HL-60 (cell line): ENCODE measurements around the gene ABCA1.

Experiments used
- DNase-seq, 2 experiments: peaks; one replicate each; pipeline ENCODE4 v3.0.0-alpha.2; 2010 to 2020; ENCODE audit warnings: low read depth in 1 of 2, low spot score in 1 of 2
- H3K27ac ChIP-seq: fragments of 250-450 bp; sonication (Bioruptor Pico); replicated peaks from 2 replicates; pipeline ENCODE4 v1.5.1; 2020; ENCODE audit warnings: mild to moderate bottlenecking, moderate library complexity
- H3K27me3 ChIP-seq: fragments of 250-450 bp; sonication (Bioruptor Pico); 2 replicates; pipeline ENCODE4 v1.5.1; 2021; ENCODE audit warnings: mild to moderate bottlenecking, moderate library complexity; ENCODE audit not compliant: insufficient read depth, poor library complexity, severe bottlenecking
- H3K4me3 ChIP-seq: replicated peaks from 2 replicates; pipeline ENCODE4 v1.5.1; 2011; ENCODE audit warnings: mild to moderate bottlenecking, control low read depth, low read length; ENCODE audit not compliant: insufficient read depth
- CTCF ChIP-seq: IDR thresholded peaks from one replicate; pipeline ENCODE4 v1.5.1; 2011; ENCODE audit warnings: low read length, control low read depth, inconsistent platforms; ENCODE audit not compliant: insufficient read depth
- GABPA ChIP-seq: IDR thresholded peaks from 2 replicates; pipeline ENCODE4 v1.6.1; 2012; ENCODE audit warnings: low read depth
- POLR2AphosphoS5 ChIP-seq: IDR thresholded peaks from 2 replicates; pipeline ENCODE4 v1.6.1; 2012; ENCODE audit warnings: low read depth
- SPI1 ChIP-seq: IDR thresholded peaks from 2 replicates; pipeline ENCODE4 v1.6.1; 2012; ENCODE audit warnings: low read depth, mild to moderate bottlenecking, borderline replicate concordance
- TF ChIP-seq, protein P1 (sequence below): IDR thresholded peaks from 2 replicates; pipeline ENCODE4 v1.6.1; 2012; ENCODE audit warnings: low read depth; ENCODE audit not compliant: insufficient replicate concordance

The ABCA1 gene

GRCh38 chr9:104914466-104914865 lies 13.5 kb downstream of the ABCA1 start:
- no peak for TF ChIP-seq CTCF
- TF ChIP-seq GABPA: no peak
- no peak for TF ChIP-seq POLR2AphosphoS5
- TF ChIP-seq SPI1: no peak
- TF ChIP-seq, protein P1, sequence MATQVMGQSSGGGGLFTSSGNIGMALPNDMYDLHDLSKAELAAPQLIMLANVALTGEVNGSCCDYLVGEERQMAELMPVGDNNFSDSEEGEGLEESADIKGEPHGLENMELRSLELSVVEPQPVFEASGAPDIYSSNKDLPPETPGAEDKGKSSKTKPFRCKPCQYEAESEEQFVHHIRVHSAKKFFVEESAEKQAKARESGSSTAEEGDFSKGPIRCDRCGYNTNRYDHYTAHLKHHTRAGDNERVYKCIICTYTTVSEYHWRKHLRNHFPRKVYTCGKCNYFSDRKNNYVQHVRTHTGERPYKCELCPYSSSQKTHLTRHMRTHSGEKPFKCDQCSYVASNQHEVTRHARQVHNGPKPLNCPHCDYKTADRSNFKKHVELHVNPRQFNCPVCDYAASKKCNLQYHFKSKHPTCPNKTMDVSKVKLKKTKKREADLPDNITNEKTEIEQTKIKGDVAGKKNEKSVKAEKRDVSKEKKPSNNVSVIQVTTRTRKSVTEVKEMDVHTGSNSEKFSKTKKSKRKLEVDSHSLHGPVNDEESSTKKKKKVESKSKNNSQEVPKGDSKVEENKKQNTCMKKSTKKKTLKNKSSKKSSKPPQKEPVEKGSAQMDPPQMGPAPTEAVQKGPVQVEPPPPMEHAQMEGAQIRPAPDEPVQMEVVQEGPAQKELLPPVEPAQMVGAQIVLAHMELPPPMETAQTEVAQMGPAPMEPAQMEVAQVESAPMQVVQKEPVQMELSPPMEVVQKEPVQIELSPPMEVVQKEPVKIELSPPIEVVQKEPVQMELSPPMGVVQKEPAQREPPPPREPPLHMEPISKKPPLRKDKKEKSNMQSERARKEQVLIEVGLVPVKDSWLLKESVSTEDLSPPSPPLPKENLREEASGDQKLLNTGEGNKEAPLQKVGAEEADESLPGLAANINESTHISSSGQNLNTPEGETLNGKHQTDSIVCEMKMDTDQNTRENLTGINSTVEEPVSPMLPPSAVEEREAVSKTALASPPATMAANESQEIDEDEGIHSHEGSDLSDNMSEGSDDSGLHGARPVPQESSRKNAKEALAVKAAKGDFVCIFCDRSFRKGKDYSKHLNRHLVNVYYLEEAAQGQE: no peak
- Histone ChIP-seq H3K4me3 (no peak overlapping the region), H3K27me3 (no peaks in the 10 kb centered on the region), H3K27ac (no peak overlapping the region)
- DNase-seq: peak in 1 of 2 experiments; percentile 31

DNA sequence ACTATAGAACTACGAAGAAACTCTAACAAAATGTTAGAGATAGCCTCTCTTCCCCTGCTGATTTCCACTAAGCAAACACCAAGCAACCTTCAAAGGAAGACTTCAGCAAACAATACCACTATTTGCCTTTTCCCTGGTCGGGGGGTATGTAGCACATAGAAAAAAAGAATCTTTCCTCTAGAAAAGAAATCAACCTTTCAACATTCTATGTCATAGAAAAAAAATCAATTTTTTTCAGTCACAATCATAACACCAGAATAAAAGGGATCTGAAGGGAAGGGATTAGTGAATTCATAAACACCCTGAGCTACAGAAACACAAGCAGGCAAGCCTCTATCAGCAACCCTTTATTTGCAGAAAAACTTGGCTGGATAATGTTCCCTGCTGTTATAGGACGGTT lies 15.3 kb downstream of the ABCA1 start:
- Histone ChIP-seq H3K27ac (no peak overlapping the region), H3K27me3 (no peaks in the 10 kb centered on the region), H3K4me3 (no peak overlapping the region)
- DNase-seq: no peak
- TF ChIP-seq, protein P1: no peak
- TF ChIP-seq POLR2AphosphoS5 (no peak), CTCF (no peak), SPI1 (no peak), GABPA (no peak)

DNA sequence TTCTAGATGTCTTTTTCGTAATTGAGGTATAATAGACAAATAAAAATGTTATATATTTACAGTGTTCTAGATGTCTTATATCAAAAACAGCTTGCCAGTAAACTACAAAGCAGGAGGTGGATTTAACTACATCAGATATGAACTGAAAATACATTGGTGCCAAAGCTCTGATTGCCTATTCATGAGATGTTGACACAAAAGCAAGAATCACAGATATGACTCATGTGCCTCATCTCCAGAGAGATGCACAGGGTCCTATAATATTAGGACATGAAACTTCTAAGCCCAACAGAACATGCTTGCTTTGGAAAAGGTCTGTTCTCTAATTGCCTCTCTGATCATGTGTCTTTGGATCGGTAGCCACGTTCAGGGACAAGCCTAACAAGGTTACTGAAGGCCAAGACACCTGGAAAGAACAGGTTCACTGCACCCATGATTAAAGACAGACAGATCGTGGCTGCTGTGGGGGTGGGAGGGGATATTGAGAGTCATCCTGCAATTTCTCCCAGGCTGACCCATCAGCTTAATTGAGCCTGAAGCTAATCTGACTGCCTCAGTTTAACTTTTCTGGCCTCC lies 16.8 kb downstream of the ABCA1 start:
- Histone ChIP-seq H3K27me3 (no peaks in the 10 kb centered on the region), H3K27ac (no peak overlapping the region), H3K4me3 (no peak overlapping the region)
- TF ChIP-seq CTCF: no peak
- TF ChIP-seq, protein P1: no peak
- TF ChIP-seq POLR2AphosphoS5: no peak
- TF ChIP-seq GABPA: no peak
- TF ChIP-seq SPI1: no peak
- no peak for DNase-seq
